SW 1271 (cell line): ENCODE data around the gene TUNAR.
"Not testable (repeated sequence)": the region's sequence is repeated elsewhere in the genome, so short reads cannot be mapped to it uniquely, and the experiment has no call there.

Experiments used
- DNase-seq, 2 experiments: peaks; one replicate each; lab custom pipeline; 2025; lab: John Stamatoyannopoulos, UW

TUNAR gene

GRCh38 chr14:95915330-95915729, 38.7 kb downstream of the TUNAR start:
- DNase-seq = no peak

DNA sequence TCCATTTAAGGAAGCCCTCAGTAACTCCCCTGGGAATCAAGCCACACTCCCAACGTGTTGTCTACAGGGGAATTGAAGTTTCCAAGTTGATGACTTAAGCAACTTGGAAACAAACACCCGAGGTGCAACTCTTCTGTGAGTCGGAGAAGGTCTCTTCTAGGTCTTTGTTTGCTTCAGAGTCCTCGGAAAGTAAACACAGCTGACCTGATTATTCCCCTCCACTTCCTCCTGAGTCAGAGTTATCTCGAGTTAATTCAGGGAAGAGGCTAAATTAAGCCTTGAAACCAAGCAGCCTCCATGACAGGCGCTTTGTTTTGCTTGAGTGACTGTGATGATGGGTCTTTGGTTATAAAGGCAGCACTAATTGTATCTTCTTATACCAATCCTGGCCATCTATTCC, 41.8 kb downstream of the TUNAR start:
- no peak for DNase-seq

GRCh38 chr14:95920769-95921438, 44.3 kb downstream of the TUNAR start:
- no peak for DNase-seq

DNA sequence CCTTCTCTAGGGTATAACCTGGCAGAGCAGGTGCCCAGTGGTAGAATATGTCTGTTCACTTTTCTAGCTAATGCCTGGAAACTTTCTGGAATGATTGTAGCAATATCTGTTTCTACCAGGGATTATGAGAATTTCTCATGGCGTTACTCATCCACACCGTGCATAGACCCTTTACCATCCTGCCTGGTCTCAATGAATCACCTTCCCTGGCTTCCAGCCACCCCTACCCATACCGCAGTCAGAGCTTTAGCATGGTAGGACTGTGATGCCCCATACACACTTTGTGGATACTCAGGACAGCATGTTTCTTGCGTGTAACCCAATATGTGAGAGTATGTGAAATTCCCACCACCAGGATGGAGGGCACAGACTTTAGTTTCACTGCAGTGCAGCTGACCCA, 45.4 kb downstream of the TUNAR start:
- DNase-seq = no peak

DNA sequence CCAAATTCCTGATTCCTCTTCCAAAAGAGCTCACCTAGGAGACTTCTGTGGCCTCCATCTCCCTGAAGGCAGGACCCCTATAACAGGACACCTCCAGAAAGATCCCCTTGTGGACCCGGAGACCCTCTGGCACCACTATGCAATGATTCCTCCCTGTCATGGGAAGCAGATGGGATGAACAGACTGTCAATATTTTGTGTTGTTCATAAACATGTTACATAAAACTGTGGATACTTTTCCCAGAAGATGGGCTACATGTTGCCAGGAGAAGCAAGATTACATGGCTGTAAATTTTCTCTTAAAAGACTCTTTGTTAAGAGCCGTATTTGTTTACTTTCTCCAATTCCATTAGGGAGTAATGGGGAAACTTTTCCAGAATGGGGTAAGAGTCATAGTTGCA, 52.1 kb downstream of the TUNAR start:
- DNase-seq = no peak

DNA sequence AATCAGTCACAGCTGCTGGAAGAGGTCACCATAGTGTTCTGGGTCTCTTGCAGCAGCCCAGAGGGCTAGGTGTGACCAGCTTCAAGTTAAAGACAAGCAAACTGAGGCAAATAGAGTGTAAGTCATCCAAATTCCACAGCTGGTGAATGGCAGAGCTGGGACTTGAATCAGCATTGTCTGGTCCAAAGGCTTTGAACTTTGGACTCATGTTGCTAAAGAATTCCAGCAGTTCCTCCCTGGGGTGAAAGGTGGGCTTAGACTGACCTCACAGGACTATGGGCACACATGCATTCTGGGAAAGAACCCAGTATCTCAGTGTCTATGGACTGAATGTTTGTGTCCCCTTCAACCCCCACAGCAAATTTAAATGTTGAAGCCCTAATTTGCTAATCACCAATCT, 54.8 kb downstream of the TUNAR start:
- no peak for DNase-seq

GRCh38 chr14:95935228-95935822, 58.7 kb downstream of the TUNAR start:
- no peak for DNase-seq

GRCh38 chr14:95936041-95936440, 59.4 kb downstream of the TUNAR start:
- DNase-seq = no peak

DNA sequence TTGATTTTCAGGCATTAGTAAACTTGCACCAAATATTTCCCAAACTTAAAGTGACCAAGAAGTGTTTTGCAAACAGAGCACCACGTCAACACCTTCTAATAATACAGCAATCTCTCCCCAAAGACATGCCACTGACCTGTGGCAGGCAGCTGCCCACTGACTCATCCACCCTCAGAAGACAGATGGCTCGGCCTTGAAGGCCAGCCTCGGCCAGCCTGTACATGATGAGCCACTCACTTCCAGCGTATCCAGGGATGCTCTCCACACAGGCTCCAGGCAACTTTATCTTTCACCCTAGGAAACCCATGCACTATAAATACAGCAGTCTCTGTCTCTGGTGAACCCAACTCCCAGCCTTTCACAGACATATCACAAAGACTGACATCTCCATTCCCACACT, 62.7 kb downstream of the TUNAR start:
- no peak for DNase-seq

GRCh38 chr14:95941897-95942296, 65.3 kb downstream of the TUNAR start:
- no peak for DNase-seq

- DNase-seq = no peak
Measured at GRCh38 chr14:95943699-95944098, 67.1 kb downstream of the TUNAR start.

DNA sequence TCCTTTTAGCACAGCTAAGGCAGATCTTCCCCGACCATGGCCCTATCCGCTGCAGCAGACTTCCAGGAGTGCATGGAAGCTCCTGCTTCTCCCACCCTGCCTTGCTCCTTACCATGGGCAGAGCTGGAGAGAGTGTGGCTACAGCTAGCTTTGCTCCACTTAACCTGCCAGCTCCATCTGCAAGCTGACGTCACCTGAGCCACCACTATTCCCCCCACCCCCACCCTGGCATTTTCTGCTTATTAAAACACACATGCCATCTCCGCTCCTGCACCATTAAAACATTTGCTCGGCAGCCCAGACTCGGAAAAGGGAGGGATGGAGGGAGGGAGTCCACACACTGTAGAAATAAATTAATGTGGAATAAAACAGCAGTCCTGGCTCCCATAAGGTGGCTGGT, 67.8 kb downstream of the TUNAR start:
- DNase-seq = no peak

DNA sequence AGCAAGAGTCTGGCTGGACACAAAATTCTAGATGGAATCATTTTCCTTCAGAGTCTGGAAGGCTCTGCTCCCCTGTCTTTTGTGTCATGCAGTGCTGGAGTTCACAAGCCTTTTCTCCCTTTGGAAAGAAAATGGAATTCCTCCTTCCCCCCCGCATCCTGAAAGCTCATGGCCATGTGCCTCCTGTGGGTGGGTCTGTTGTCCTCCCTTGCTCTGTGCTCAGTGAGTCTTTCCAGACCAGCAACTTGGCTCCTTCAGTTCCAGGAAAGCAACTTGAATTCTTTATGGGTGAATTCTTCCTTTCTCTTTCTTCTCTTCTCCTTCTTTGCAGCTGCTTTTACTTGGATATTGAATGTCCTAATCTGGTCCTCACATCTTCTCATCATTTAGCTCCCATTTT, 70.2 kb downstream of the TUNAR start:
- DNase-seq = no peak

- DNase-seq = no peak
Measured at GRCh38 chr14:95948558-95948981, 71.9 kb downstream of the TUNAR start.

GRCh38 chr14:95951359-95951758, 74.7 kb downstream of the TUNAR start:
- no peak for DNase-seq

DNA sequence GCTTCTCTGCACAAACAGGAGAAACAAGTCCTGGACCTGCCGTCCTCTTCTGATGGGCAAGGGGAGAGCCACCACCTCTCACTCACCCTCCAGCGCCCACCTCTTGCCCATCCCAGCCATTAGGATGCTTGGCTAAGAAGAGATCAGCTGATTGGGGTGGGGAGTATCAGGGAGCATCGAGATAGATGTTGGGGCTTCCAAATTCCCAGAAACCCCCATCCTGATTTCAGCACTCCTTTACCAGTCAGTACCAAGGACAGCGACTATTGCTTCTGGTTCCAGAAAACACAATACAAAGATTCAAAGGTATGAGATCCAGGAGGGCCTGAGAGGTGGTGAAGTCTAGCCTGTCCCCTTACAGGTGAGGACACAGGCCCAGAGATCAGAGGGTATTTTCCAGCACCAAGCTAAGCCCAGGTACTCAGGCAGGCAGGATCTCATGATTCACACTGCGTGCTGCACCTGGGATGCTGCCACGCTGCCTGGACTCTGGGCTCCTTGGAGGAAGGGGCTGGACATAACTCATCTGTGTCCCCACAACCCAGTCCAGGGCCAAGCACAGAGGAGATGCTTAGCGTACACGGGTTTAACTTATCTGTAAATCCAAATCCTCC, 76.6 kb downstream of the TUNAR start:
- no peak for DNase-seq

- DNase-seq = no peak
Measured at GRCh38 chr14:95956601-95957460, 80.2 kb downstream of the TUNAR start.

DNA sequence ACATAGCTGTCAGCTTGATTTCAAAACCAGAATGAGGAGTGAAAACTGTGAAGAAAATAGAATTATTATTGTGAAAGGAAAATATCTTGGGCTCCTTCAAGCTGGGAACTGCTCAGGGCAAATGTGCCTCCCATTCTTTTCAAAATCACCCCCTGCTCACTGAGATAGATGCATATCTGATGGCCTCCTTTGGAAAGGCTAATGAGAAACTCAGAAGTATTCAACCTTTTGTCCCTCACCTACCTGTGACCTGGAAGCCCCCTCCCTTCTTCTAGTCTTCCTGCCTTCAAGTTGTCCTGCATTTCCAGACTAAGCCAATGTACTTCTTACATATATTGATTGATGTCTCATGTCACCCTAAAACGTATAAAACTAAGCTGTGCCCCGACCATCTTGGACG, 81.5 kb downstream of the TUNAR start:
- no peak for DNase-seq

DNA sequence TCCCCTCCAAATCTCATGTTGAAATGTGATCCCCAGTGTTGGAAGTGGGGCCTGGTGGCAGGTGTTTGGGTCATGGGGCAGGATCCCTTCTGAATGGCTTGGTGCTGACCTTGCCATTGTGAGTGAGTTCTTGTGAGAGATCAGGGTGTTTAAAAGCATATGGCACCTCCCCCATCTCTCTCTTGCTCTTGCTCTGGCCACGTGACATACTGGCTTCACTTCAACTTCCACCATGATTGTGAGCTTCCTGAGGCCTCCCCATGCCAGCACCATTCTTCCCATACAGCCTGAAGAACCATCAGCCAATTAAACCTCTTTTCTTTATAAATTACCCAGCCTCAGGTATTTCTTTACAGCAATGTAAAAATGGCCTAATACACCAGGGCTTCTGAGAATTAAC, 82.7 kb downstream of the TUNAR start:
- no peak for DNase-seq

GRCh38 chr14:95961481-95961880, 84.8 kb downstream of the TUNAR start:
- no peak for DNase-seq

- no peak for DNase-seq
Measured at GRCh38 chr14:95964901-95965300, 88.3 kb downstream of the TUNAR start.

- not testable (repeated sequence) for DNase-seq
Measured at GRCh38 chr14:95968048-95968447, 91.4 kb downstream of the TUNAR start.
